SK-N-SH (cell line): ENCODE data around the gene ARL8A. TPM values are rescaled to one million over a fixed set of nuclear protein-coding genes. Genes with fewer than 3 reads are reported as not detected.

ENCODE experiments used
- CTCF ChIA-PET: fragments of 300-600, 350-600 bp; formaldehyde crosslinking; extraction: SDS; loops from one replicate; lab custom pipeline; 2021; lab: Yijun Ruan, JAX
- POLR2A ChIA-PET: fragments of 350-600 bp; sonication (Branson Sonifier 250); formaldehyde crosslinking; extraction: SDS; loops from one replicate; lab custom pipeline; 2020; ENCODE audit warnings: antibody characterized with exemption, inconsistent platforms; lab: Yijun Ruan, JAX
- DNase-seq: peaks from one replicate; pipeline ENCODE4 v3.0.0; 2012
- H2AFZ ChIP-seq: fragments of 200-600 bp; sonication (generic); 2 replicates; pipeline ENCODE4 v1.8.1; 2016; ENCODE audit warnings: antibody characterized with exemption, mild to moderate bottlenecking, low read depth
- H3F3A ChIP-seq: fragments of 200-600 bp; sonication (generic); replicated peaks from 2 replicates; pipeline ENCODE3; 2016; ENCODE audit warnings: antibody characterized with exemption, mild to moderate bottlenecking; ENCODE audit not compliant: insufficient read depth
- H3K27ac ChIP-seq, 2 experiments: fragments of 200-500 bp in 1 of 2; fragments of 200-600 bp in 1 of 2; sonication (Bioruptor generic) in 1 of 2; sonication (generic), shearing (Covaris generic) in 1 of 2; 2 replicates each; pipeline versions ENCODE4 v1.5.1 to v1.6.1; 2014 to 2016; ENCODE audit warnings: low read depth in 2 of 2, inconsistent platforms in 1 of 2, low read length in 1 of 2, mild to moderate bottlenecking in 1 of 2, mixed read lengths in 1 of 2
- H3K27me3 ChIP-seq: fragments of 200-600 bp; sonication (generic), shearing (Covaris generic); 2 replicates; pipeline ENCODE4 v1.6.1; 2016; ENCODE audit warnings: mixed run types; ENCODE audit not compliant: insufficient read depth
- H3K36me3 ChIP-seq, 2 experiments: fragments of 200-500 bp in 1 of 2; fragments of 200-600 bp in 1 of 2; sonication (Bioruptor generic) in 1 of 2; sonication (generic) in 1 of 2; replicated peaks in 1 of 2; 2 replicates each; pipeline versions ENCODE3 to v1.5.1; 2014 to 2016; ENCODE audit warnings: low read length in 1 of 2, mild to moderate bottlenecking in 1 of 2; ENCODE audit not compliant: insufficient read depth in 2 of 2, control insufficient read depth in 1 of 2
- H3K4me1 ChIP-seq, 2 experiments: fragments of 200-500 bp in 1 of 2; fragments of 200-600 bp in 1 of 2; sonication (Bioruptor generic) in 1 of 2; sonication (generic), shearing (Covaris generic) in 1 of 2; 2 replicates each; pipeline versions ENCODE4 v1.5.1 to v1.6.1; 2014 to 2016; ENCODE audit warnings: low read depth in 1 of 2, low read length in 1 of 2, mixed run types in 1 of 2; ENCODE audit not compliant: insufficient read depth in 2 of 2, control insufficient read depth in 1 of 2
- H3K4me2 ChIP-seq: fragments of 200-600 bp; sonication (generic), shearing (Covaris generic); 2 replicates; pipeline ENCODE4 v1.6.1; 2017; ENCODE audit warnings: mixed run types
- H3K4me3 ChIP-seq, 2 experiments: fragments of 200-500 bp in 1 of 2; fragments of 200-600 bp in 1 of 2; sonication (Bioruptor generic) in 1 of 2; sonication (generic), shearing (Covaris generic) in 1 of 2; 2 replicates each; pipeline versions ENCODE4 v1.5.1 to v1.8.1; 2014 to 2016; ENCODE audit warnings: low read depth in 2 of 2, inconsistent platforms in 1 of 2, low read length in 1 of 2, mild to moderate bottlenecking in 1 of 2, mixed read lengths in 1 of 2, moderate library complexity in 1 of 2
- H3K79me2 ChIP-seq: fragments of 200-600 bp; sonication (generic); 2 replicates; pipeline ENCODE4 v1.8.1; 2017; ENCODE audit warnings: mild to moderate bottlenecking; ENCODE audit not compliant: insufficient read depth
- H3K9ac ChIP-seq: fragments of 200-600 bp; sonication (generic); 2 replicates; pipeline ENCODE4 v1.6.1; 2017; ENCODE audit warnings: mixed run types
- H3K9me2 ChIP-seq: fragments of 200-600 bp; sonication (generic); 2 replicates; pipeline ENCODE4 v1.6.1; 2017; ENCODE audit warnings: mixed run types
- H3K9me3 ChIP-seq: fragments of 200-600 bp; sonication (generic); 2 replicates; pipeline ENCODE4 v1.6.1; 2017; ENCODE audit warnings: mixed run types, mild to moderate bottlenecking, moderate library complexity
- H4K20me1 ChIP-seq: fragments of 200-600 bp; sonication (generic); 2 replicates; pipeline ENCODE4 v1.6.1; 2017; ENCODE audit warnings: mild to moderate bottlenecking, mixed run types; ENCODE audit not compliant: insufficient read depth
- CHD2 ChIP-seq: fragments of 150-350 bp; IDR thresholded peaks from 2 replicates; pipeline ENCODE4 v1.6.1; 2018; ENCODE audit warnings: low read length; ENCODE audit not compliant: partially characterized antibody
- CTCF ChIP-seq: fragments of 200-600 bp; sonication (generic); IDR thresholded peaks from 2 replicates; pipeline ENCODE4 v1.6.1; 2017; ENCODE audit warnings: antibody characterized with exemption, mild to moderate bottlenecking, moderate library complexity
- ELF1 ChIP-seq: IDR thresholded peaks from 2 replicates; pipeline ENCODE4 v1.4.0; 2012
- JUND ChIP-seq: IDR thresholded peaks from 2 replicates; pipeline ENCODE4 v1.4.0; 2012
- MEF2A ChIP-seq: IDR thresholded peaks from 2 replicates; pipeline ENCODE4 v1.4.0; 2012; ENCODE audit warnings: low read depth, borderline replicate concordance
- NFIC ChIP-seq: IDR thresholded peaks from 2 replicates; pipeline ENCODE4 v1.4.0; 2012; ENCODE audit warnings: borderline replicate concordance
- PBX3 ChIP-seq: IDR thresholded peaks from 2 replicates; pipeline ENCODE4; 2012
- RCOR1 ChIP-seq: fragments of 150-350 bp; IDR thresholded peaks from 2 replicates; pipeline ENCODE4 v1.6.1; 2017; ENCODE audit warnings: antibody characterized with exemption, low read length
- REST ChIP-seq: IDR thresholded peaks from 2 replicates; pipeline ENCODE4 v1.6.1; 2012; ENCODE audit warnings: mild to moderate bottlenecking, low read depth, low read length, moderate library complexity
- RFX5 ChIP-seq: IDR thresholded peaks from 2 replicates; pipeline ENCODE4 v1.6.1; 2012; ENCODE audit warnings: mild to moderate bottlenecking, improper control_type of control experiment, low read length
- RXRA ChIP-seq: IDR thresholded peaks from 2 replicates; pipeline ENCODE4 v1.4.0; 2012; ENCODE audit warnings: low read depth, mild to moderate bottlenecking, borderline replicate concordance
- SMC3 ChIP-seq: IDR thresholded peaks from 2 replicates; pipeline ENCODE4 v1.6.1; 2012; ENCODE audit warnings: low read depth, low read length, improper control_type of control experiment
- USF1 ChIP-seq: IDR thresholded peaks from 2 replicates; pipeline ENCODE4 v1.4.0; 2012; ENCODE audit warnings: low read depth, borderline replicate concordance
- USF2 ChIP-seq: fragments of 150-350 bp; IDR thresholded peaks from 2 replicates; pipeline ENCODE4 v1.6.1; 2017; ENCODE audit warnings: antibody characterized with exemption, low read length, low read depth, borderline replicate concordance
- WGBS: methylation state at CpG from one replicate; pipeline ENCODE4 v1.1.6; 2017; ENCODE audit warnings: low lambda C conversion rate; 5-methylcytosine and 5-hydroxymethylcytosine counted together
- polyA plus RNA-seq, 3 experiments: library from polyadenylated mRNA; depleted of rRNA; stranded (reverse); fragments of >200 nt; gene quantifications; 2 replicates each; pipeline ENCODE4 v1.2.3, GENCODE V29; 2012

The ARL8A gene
- polyA plus RNA-seq, 1 of the 3 experiments (the other 2 are of a cell fraction) = 66.9 TPM

- H3K4me3 ChIP-seq = no peak overlapping the region
- no peaks in the 10 kb centered on the region for H3K9me2 ChIP-seq
- no peaks in the 10 kb centered on the region for H4K20me1 ChIP-seq
- no peaks in the 10 kb centered on the region for H3F3A ChIP-seq
- no peak overlapping the region; a peak in 1 of 4 replicates for H3K27ac ChIP-seq
- H3K4me2 ChIP-seq = no peak overlapping the region
- TF ChIP-seq RFX5 (no peak), CHD2 (no peak), NFIC (no peak), JUND (no peak), MEF2A (no peak), RXRA (no peak), SMC3 (no peak), USF1 (no peak), ELF1 (no peak), USF2 (no peak), REST (no peak), PBX3 (no peak), CTCF (no peak), RCOR1 (no peak)
- ChIA-PET POLR2A (interaction anchor here (0.5 to 1.2 kb wide), 2 partner anchors 9 to 379 kb away, joined by 3 read pairs; no protein-coding TSS in a partner anchor), CTCF (interaction anchor here (0.9 to 2.6 kb wide), 9 partner anchors 8 to 151 kb away, joined by 3 to 11 read pairs (median 3); partner anchors contain the start of genes GPR37L1 and LGR6)
- no peaks in the 10 kb centered on the region for H3K27me3 ChIP-seq
- H3K9me3 ChIP-seq = no peaks in the 10 kb centered on the region
- 75% methylated on average over 12 of the region's 15 CpGs for WGBS
- no peaks in the 10 kb centered on the region for H3K36me3 ChIP-seq
- H3K9ac ChIP-seq = no peak overlapping the region
- H3K79me2 ChIP-seq = no peaks in the 10 kb centered on the region
- peaks cover 0 to 43% of the 10 kb centered on the region in 2 experiments; a peak in 1 of 4 replicates for H3K4me1 ChIP-seq
- no peak for DNase-seq
- no peak overlapping the region for H2AFZ ChIP-seq
Measured at GRCh38 chr1:202162418-202163280, 18.1 kb upstream of the ARL8A start.
